ENCODE measurements around the gene TBC1D5.

- TF ChIP-seq CTCF (IDR thresholded peaks at IDR 0.05) (no peak), POLR2A (IDR thresholded peaks at IDR 0.05) (no peak)
These were observed 1.7 kb downstream of the TBC1D5 start for GRCh38 chr3:17740721-17741141.
